HL-60 (cell line): ENCODE measurements around the gene PDE8B.

ENCODE experiments used
- SPI1 ChIP-seq: IDR thresholded peaks from 2 replicates; pipeline ENCODE4 v1.6.1; 2012; ENCODE audit warnings: low read depth, mild to moderate bottlenecking, borderline replicate concordance
- TF ChIP-seq, protein P1 (sequence below): IDR thresholded peaks from one replicate; pipeline ENCODE4 v1.5.1; 2011; ENCODE audit warnings: low read length, control low read depth, inconsistent platforms; ENCODE audit not compliant: insufficient read depth

DNA sequence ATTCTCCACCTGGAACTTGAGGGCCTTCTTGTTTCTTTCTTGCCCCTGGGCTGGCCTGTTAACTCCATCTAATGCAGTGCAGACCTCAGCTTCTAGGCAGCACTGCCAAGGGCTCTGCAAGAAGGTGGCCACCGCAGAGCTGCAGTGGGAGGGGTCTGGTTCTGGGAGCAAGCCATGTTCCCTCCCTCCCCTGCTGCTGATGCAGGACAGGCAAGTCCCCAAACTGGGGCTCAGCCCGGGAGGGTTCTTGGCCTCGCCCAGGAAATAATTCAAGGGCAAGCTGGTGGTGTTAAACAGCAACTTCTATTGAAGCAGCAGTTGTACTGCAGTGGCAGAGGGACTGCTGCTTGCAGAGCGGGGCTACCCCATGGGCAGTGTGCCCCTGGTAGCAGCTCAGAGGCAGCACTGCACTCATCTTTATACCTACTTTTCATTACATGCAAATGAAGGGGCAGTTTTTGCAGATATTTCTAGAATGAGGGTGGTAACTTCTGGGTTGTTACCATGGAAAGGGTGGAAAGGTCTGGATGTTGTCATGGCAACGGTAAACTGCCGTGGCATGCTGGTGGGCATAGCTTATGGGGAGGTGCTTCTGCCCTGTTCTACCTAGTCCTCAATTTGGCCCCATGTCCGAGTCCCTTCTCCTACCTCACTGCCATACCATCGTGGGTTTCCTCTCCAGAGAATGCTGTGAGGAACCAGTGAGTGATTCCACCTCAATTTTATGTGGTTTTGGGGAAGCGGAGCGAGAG is 199.6 kb downstream of the PDE8B start:
- TF ChIP-seq, protein P1, sequence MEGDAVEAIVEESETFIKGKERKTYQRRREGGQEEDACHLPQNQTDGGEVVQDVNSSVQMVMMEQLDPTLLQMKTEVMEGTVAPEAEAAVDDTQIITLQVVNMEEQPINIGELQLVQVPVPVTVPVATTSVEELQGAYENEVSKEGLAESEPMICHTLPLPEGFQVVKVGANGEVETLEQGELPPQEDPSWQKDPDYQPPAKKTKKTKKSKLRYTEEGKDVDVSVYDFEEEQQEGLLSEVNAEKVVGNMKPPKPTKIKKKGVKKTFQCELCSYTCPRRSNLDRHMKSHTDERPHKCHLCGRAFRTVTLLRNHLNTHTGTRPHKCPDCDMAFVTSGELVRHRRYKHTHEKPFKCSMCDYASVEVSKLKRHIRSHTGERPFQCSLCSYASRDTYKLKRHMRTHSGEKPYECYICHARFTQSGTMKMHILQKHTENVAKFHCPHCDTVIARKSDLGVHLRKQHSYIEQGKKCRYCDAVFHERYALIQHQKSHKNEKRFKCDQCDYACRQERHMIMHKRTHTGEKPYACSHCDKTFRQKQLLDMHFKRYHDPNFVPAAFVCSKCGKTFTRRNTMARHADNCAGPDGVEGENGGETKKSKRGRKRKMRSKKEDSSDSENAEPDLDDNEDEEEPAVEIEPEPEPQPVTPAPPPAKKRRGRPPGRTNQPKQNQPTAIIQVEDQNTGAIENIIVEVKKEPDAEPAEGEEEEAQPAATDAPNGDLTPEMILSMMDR, result no peak
- no peak for TF ChIP-seq SPI1
